ENCODE results near the gene NNT.
"Not testable (repeated sequence)": the region's sequence is repeated elsewhere in the genome, so short reads cannot be mapped to it uniquely, and the experiment has no call there.

Gene NNT

GRCh38 chr5:43691893-43692292 lies 88.9 kb downstream of the NNT start:
- DNase-seq (ENCODE audit: low read depth, low spot score), result no peak
- no peak overlapping the region for H3K4me3 ChIP-seq (ENCODE audit: low read length)

GRCh38 chr5:43693411-43693810 lies 90.4 kb downstream of the NNT start:
- no peak for DNase-seq (ENCODE audit: low read depth, low spot score)
- no peak overlapping the region for H3K4me3 ChIP-seq (ENCODE audit: low read length)

GRCh38 chr5:43694027-43694426 lies 91.0 kb downstream of the NNT start:
- no peak for DNase-seq (ENCODE audit: low read depth, low spot score)

DNA sequence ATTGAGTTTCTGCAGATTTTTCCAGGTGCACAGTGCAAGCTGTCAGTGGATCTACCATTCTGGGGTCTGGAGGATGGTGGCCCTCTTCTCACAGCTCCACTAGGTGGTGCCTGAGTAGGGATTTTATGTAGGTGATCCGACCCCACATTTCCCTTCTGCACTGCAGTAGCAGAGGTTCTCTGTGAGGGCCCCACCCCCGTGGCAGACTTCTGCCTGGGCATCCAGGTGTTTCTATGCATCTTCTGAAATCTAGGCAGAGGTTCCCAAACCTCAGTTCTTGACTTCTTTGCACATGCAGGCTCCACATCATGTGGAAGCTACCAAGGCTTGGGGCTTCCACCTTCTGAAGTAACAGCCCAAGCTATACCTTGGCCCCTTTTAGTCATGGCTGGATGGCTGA lies 93.5 kb downstream of the NNT start:
- not testable (repeated sequence) for H3K4me3 ChIP-seq (ENCODE audit: low read length); DNase-seq (ENCODE audit: low read depth, low spot score)

More at GRCh38 chr5:43694027-43694426, 91.0 kb downstream of the NNT start:
- H3K4me3 ChIP-seq (ENCODE audit: low read length), result no peak overlapping the region

DNA sequence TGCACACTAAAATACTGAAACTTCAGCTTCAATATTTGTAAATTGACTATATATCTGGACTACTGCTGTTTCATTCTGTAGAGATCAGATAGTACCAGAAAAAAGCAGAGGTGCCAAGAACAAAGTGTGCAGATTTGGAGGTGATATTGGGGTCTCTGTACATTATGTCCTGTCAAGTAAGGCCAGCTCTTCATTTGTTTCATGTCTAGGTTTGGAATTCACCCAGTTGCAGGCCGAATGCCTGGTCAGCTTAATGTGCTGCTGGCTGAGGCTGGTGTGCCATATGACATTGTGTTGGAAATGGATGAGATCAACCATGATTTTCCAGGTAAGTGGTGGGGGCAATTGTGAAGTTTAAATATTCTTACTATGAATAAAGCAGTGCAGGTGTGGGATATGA lies 96.9 kb downstream of the NNT start:
- no peak overlapping the region for H3K4me3 ChIP-seq (ENCODE audit: low read length)
- no peak for DNase-seq (ENCODE audit: low read depth, low spot score)

DNA sequence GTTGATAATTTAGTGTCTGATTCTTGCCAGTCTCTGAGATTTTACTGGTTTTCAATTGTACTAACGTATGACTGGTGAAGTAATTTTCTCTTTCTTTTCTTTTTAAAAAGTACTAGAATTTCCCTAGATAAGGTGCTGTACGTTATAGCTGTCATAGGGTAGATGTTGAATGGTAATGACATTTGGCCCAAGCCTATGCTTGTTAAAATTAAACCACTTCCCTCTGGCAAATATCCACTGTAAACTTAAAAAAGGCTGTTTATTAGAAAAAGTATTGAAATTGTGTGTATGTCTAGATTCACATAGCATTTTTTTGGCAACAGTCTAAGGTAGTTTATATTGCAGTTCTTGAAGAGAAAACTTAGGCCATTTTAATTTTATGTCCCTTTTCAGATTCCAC lies 97.6 kb downstream of the NNT start:
- H3K4me3 ChIP-seq (ENCODE audit: low read length), result no peak overlapping the region
- no peak for DNase-seq (ENCODE audit: low read depth, low spot score)

GRCh38 chr5:43701227-43701626 lies 98.2 kb downstream of the NNT start:
- DNase-seq (ENCODE audit: low read depth, low spot score), result no peak
- H3K4me3 ChIP-seq (ENCODE audit: low read length), result no peak overlapping the region

GRCh38 chr5:43702293-43702692 lies 99.3 kb downstream of the NNT start:
- DNase-seq (ENCODE audit: low read depth, low spot score), result no peak

GRCh38 chr5:43702815-43703214 lies 99.8 kb downstream of the NNT start:
- no peak overlapping the region for H3K4me3 ChIP-seq (ENCODE audit: low read length)
- no peak for DNase-seq (ENCODE audit: low read depth, low spot score)

More at GRCh38 chr5:43702293-43702692, 99.3 kb downstream of the NNT start:
- H3K4me3 ChIP-seq (ENCODE audit: low read length), result no peak overlapping the region

DNA sequence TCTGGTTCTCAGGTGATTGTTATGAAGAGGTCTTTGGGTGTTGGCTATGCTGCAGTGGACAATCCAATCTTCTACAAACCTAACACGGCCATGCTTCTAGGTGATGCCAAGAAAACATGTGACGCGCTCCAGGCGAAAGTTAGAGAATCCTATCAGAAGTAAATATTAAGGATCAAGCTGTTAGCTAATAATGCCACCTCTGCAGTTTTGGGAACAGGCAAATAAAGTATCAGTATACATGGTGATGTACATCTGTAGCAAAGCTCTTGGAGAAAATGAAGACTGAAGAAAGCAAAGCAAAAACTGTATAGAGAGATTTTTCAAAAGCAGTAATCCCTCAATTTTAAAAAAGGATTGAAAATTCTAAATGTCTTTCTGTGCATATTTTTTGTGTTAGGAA lies 101.3 kb downstream of the NNT start:
- DNase-seq (ENCODE audit: low read depth, low spot score), result no peak
- no peak overlapping the region for H3K4me3 ChIP-seq (ENCODE audit: low read length)

GRCh38 chr5:43706576-43706975 lies 103.6 kb downstream of the NNT start:
- H3K4me3 ChIP-seq (ENCODE audit: low read length); DNase-seq (ENCODE audit: low read depth, low spot score): not testable (repeated sequence)

GRCh38 chr5:43711496-43711895 lies 108.5 kb downstream of the NNT start:
- DNase-seq (ENCODE audit: low read depth, low spot score), result no peak
- no peak overlapping the region for H3K4me3 ChIP-seq (ENCODE audit: low read length)

DNA sequence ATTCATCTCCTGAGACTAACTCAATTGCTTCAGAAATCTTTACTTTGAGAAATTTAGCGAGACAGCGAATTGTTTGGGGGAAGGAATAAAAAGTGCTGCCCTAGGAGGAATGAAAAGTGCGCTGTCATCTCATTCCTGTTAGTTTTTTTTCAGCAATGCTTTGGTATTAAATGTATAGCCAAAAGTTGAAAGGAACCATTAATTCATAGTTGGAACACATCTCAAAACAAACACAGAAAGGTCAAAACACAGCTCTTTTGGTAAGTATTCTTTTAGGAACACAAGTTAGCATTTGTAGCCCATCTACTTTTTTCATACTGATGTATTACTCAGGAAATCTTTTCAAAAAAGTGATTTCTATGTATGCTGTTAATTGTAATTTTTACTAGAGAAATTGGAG lies 109.1 kb downstream of the NNT start:
- DNase-seq (ENCODE audit: low read depth, low spot score), result no peak
- no peak overlapping the region for H3K4me3 ChIP-seq (ENCODE audit: low read length)

GRCh38 chr5:43719783-43720182 lies 116.8 kb downstream of the NNT start:
- not testable (repeated sequence) for DNase-seq (ENCODE audit: low read depth, low spot score); H3K4me3 ChIP-seq (ENCODE audit: low read length)

DNA sequence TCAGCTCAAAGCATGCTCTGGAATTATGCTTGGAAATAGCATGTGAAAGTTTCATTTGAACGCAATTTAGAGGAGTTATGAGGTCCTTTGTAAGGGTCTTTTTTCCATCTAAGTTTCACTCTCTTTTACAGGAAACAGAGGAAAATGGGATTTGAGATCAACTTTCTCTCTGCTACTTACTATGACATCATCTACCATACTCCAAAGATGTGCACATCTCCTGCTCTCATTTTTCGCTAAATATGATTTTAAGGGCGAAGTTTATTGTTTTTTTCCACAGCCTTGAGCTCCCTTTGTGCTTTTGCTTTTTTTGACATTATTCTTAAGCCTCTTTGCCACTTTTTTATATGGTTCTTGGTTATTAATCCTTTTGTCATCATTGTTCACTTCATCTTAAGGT lies 125.6 kb downstream of the NNT start:
- no peak for DNase-seq (ENCODE audit: low read depth, low spot score)
- H3K4me3 ChIP-seq (ENCODE audit: low read length), result no peak overlapping the region

GRCh38 chr5:43729846-43730478 lies 127.0 kb downstream of the NNT start:
- H3K4me3 ChIP-seq (ENCODE audit: low read length), result no peak overlapping the region
- peak; percentile 21 for DNase-seq (ENCODE audit: low read depth, low spot score)

DNA sequence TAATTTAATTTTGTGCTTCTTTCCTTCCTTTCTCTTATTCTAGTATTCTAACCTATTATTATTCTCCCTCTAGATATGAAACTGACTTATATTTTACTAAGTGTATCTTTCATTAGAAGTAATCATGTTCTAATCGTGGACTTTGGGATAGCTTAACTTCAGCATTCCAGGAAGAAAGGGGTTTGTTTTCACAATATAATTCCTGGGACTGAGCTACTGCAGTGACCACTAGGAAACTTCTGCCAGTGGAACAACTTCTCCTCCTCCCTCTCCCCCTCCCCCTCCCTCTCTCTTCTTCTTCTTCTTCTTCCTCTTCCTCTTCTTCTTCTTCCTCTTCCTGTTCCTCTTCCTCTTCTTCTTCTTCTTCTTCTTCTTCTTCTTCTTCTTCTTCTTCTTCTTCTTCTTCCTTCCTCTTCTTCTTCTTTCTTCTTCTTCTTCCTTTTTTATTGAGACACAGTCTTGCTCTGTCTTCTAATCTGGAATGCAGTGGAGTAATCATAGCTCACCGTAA lies 127.9 kb downstream of the NNT start:
- no peak for DNase-seq (ENCODE audit: low read depth, low spot score)
- no peak overlapping the region for H3K4me3 ChIP-seq (ENCODE audit: low read length)

- DNase-seq (ENCODE audit: low read depth, low spot score), result no peak
- H3K4me3 ChIP-seq (ENCODE audit: low read length), result no peak overlapping the region
These were observed 128.6 kb downstream of the NNT start for GRCh38 chr5:43731573-43731972.

DNA sequence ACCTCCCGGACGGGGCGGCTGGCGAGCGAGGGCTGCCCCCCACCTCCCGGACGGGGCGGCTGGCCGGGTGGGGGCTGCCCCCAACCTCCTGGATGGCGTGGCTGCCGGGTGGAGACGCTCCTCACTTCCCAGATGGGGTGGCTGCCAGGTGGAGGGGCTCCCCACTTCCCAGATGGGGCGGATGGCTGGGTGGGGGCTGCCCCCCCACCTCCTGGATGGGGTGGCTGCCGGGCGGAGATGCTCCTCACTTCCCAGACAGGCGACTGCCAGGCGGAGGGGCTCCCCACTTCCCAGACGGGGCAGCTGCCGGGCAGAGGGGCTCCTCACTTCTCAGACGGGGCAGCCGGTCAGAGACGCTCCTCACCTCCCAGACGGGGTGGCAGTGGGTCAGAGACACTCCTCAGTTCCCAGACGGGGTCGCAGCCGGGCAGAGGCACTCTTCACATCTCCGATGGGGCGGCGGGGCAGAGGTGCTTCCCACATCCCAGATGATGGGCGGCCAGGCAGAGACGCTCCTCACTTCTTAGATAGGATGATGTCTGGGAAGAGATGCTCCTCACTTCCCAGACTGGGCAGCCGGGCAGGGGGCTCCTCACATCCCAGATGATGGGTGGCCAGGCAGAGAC lies 143.1 kb downstream of the NNT start:
- H3K4me3 ChIP-seq (ENCODE audit: low read length); DNase-seq (ENCODE audit: low read depth, low spot score): not testable (repeated sequence)

GRCh38 chr5:43750809-43751208 lies 147.8 kb downstream of the NNT start:
- H3K4me3 ChIP-seq (ENCODE audit: low read length), result no peak overlapping the region
- DNase-seq (ENCODE audit: low read depth, low spot score), result no peak

GRCh38 chr5:43753069-43753468 lies 150.1 kb downstream of the NNT start:
- H3K4me3 ChIP-seq (ENCODE audit: low read length), result no peak overlapping the region

More at GRCh38 chr5:43753069-43753468, 150.1 kb downstream of the NNT start:
- no peak for DNase-seq (ENCODE audit: low read depth, low spot score)

Measured in Jurkat, Clone E6-1 (cell line).